Ishikawa (cell line): ENCODE results near the gene CORIN.
A peak's percentile ranks its signal among the peaks of the same experiment; 100 is the strongest.

Experiments
- CEBPB ChIP-seq: IDR thresholded peaks from 2 replicates; pipeline ENCODE4 v1.6.1; 2012
- CREB1 ChIP-seq: IDR thresholded peaks from 2 replicates; pipeline ENCODE4 v1.6.1; 2012; ENCODE audit warnings: low read depth
- EGR1 ChIP-seq: IDR thresholded peaks from 2 replicates; pipeline ENCODE4 v1.6.1; 2012
- EP300 ChIP-seq: IDR thresholded peaks from 2 replicates; pipeline ENCODE4 v1.6.1; 2012; ENCODE audit warnings: borderline replicate concordance
- FOXM1 ChIP-seq: IDR thresholded peaks from 2 replicates; pipeline ENCODE4 v1.6.1; 2012; ENCODE audit warnings: low read depth, borderline replicate concordance
- RAD21 ChIP-seq: IDR thresholded peaks from 2 replicates; pipeline ENCODE4 v1.6.1; 2012; ENCODE audit warnings: low read depth
- TAF1 ChIP-seq: IDR thresholded peaks from 2 replicates; pipeline ENCODE4 v1.6.1; 2012; ENCODE audit warnings: low read depth, mild to moderate bottlenecking
- TCF12 ChIP-seq: IDR thresholded peaks from 2 replicates; pipeline ENCODE4 v1.6.1; 2012; ENCODE audit warnings: low read depth
- TEAD4 ChIP-seq: IDR thresholded peaks from 2 replicates; pipeline ENCODE4 v1.6.1; 2012
- YY1 ChIP-seq: IDR thresholded peaks from 2 replicates; pipeline ENCODE4 v1.6.1; 2012; ENCODE audit warnings: low read depth
- ZBTB7A ChIP-seq: IDR thresholded peaks from 2 replicates; pipeline ENCODE4 v1.6.1; 2012; ENCODE audit warnings: low read depth
- TF ChIP-seq, protein P1 (sequence below): IDR thresholded peaks from 2 replicates; pipeline ENCODE4 v1.6.1; 2012; ENCODE audit warnings: low read depth, mild to moderate bottlenecking
- TF ChIP-seq, protein P2 (sequence below): IDR thresholded peaks from 2 replicates; pipeline ENCODE4 v1.6.1; 2012
- TF ChIP-seq, protein P3 (sequence below): IDR thresholded peaks from 2 replicates; pipeline ENCODE4 v1.6.1; 2012

Gene CORIN

DNA sequence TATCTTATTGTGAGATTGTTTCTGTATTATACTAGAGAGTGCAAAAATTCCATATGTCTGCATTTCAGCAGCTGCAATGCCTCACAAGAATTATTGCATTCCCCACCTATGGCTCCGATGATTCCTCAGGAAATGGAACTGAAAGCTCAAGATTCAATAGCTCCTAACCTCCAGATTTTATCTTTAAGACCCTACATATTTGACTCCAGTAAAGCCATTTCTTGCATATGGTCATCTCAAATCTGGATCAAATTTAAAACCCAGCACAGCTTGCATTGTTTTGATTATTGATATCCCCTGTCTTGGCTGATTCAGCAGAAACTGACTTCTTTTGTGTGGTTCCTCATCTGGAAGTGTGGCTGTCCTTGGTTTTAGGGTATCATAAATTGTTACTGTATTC lies 142.6 kb downstream of the CORIN start:
- TF ChIP-seq, protein P1, sequence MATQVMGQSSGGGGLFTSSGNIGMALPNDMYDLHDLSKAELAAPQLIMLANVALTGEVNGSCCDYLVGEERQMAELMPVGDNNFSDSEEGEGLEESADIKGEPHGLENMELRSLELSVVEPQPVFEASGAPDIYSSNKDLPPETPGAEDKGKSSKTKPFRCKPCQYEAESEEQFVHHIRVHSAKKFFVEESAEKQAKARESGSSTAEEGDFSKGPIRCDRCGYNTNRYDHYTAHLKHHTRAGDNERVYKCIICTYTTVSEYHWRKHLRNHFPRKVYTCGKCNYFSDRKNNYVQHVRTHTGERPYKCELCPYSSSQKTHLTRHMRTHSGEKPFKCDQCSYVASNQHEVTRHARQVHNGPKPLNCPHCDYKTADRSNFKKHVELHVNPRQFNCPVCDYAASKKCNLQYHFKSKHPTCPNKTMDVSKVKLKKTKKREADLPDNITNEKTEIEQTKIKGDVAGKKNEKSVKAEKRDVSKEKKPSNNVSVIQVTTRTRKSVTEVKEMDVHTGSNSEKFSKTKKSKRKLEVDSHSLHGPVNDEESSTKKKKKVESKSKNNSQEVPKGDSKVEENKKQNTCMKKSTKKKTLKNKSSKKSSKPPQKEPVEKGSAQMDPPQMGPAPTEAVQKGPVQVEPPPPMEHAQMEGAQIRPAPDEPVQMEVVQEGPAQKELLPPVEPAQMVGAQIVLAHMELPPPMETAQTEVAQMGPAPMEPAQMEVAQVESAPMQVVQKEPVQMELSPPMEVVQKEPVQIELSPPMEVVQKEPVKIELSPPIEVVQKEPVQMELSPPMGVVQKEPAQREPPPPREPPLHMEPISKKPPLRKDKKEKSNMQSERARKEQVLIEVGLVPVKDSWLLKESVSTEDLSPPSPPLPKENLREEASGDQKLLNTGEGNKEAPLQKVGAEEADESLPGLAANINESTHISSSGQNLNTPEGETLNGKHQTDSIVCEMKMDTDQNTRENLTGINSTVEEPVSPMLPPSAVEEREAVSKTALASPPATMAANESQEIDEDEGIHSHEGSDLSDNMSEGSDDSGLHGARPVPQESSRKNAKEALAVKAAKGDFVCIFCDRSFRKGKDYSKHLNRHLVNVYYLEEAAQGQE: no peak
- TF ChIP-seq CEBPB: no peak
- no peak for TF ChIP-seq EP300
- TF ChIP-seq TEAD4: no peak
- no peak for TF ChIP-seq CREB1
- TF ChIP-seq, protein P2, sequence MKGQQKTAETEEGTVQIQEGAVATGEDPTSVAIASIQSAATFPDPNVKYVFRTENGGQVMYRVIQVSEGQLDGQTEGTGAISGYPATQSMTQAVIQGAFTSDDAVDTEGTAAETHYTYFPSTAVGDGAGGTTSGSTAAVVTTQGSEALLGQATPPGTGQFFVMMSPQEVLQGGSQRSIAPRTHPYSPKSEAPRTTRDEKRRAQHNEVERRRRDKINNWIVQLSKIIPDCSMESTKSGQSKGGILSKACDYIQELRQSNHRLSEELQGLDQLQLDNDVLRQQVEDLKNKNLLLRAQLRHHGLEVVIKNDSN: no peak
- TF ChIP-seq, protein P3, sequence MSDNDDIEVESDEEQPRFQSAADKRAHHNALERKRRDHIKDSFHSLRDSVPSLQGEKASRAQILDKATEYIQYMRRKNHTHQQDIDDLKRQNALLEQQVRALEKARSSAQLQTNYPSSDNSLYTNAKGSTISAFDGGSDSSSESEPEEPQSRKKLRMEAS: no peak
- no peak for TF ChIP-seq YY1
- TF ChIP-seq RAD21: no peak
- TF ChIP-seq TCF12: no peak
- TF ChIP-seq EGR1: no peak
- no peak for TF ChIP-seq FOXM1

DNA sequence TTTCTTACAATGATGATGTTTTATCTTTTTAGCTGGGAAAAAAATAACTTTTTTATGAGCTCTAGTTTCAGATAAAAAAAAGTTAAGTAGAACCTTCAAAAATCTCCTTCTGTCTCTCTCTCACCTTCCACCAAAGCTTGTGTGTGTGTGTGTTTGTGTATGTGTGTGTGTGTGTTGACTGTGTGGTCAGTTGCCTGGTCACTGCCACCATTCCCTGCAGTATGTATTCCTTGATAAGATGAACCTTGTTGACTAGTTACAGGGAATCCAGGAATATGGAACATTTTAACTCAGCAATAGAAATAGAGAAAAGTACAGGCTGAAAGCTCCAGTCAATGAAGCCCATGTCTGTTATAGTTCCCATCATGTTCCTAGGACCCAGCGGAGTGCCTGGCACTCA lies 143.5 kb downstream of the CORIN start:
- TF ChIP-seq TAF1: no peak

DNA sequence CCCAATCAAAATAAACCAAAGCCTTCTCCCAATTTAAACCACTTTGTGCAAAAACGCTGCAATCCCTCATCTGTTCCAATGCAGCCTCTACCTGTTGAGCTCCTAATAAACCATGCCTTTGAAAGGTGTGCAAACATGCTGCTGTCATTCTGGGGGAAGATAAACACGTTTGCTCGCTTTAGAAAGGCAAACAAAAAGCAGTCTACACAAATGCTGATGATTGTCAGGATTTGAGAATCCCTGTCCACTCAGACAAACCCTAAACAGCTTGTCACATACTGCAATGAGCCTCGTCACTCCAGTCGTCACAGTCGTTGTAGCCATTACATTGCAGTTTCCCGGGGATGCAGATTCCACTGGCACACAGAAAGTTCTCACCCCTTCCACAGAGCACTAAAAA lies 145.2 kb downstream of the CORIN start:
- no peak for TF ChIP-seq YY1
- TF ChIP-seq, protein P3: no peak
- TF ChIP-seq TCF12: no peak
- no peak for TF ChIP-seq FOXM1
- no peak for TF ChIP-seq CREB1
- TF ChIP-seq RAD21: no peak
- TF ChIP-seq, protein P1: no peak
- no peak for TF ChIP-seq CEBPB
- no peak for TF ChIP-seq TAF1
- TF ChIP-seq, protein P2: no peak

DNA sequence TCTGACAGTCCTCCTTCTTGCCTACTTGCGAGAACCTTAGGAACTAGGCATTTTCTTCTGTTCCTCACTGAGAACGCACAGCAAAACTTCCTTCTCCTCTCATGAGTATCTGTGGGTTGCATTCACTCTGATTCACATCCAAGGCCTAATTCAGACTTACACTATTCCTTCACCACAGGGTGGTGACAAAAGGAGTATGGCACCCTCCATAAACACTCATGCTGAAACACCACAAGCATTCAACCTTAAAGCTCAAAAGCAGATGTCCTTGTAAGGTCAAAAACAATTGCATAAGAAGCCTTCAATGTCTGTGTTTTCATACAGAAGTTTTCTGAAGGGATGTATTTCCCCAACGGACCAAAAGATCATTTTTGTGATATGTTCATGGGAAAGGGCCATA lies 147.3 kb downstream of the CORIN start:
- TF ChIP-seq ZBTB7A: no peak
- TF ChIP-seq, protein P1: no peak
- TF ChIP-seq FOXM1: no peak

DNA sequence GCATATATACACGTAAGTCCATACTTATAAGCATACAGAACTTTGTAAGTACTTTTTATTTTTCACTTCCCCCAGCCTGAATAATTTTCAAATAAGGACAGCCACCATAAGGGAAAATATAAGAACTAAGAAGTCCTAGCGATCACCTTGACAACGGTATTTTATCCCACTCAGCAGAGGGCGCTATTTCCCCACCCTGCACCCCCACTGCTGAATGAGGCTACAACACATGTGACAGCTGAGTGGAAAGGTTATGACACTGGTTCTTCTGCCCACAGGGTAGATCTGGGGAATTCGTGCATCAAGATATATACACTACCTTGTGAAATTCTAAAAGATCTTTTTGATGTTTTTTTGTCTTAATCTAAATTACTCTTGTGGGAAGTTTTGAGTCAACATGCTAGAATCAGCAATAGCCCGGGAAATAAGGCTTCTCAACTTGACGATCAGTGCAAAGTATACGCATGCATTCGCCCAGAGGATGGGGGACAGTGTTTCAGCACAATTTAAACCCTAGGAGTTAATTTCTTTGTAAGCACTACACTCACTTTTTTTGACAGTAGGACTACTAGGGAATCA lies 151.5 kb downstream of the CORIN start:
- TF ChIP-seq TAF1 (no peak), RAD21 (peak; percentile 85), EP300 (no peak), TCF12 (no peak), TEAD4 (no peak)
- TF ChIP-seq, protein P1: no peak
